Measurements from ENCODE around the gene MARK2.

MARK2 gene

DNA sequence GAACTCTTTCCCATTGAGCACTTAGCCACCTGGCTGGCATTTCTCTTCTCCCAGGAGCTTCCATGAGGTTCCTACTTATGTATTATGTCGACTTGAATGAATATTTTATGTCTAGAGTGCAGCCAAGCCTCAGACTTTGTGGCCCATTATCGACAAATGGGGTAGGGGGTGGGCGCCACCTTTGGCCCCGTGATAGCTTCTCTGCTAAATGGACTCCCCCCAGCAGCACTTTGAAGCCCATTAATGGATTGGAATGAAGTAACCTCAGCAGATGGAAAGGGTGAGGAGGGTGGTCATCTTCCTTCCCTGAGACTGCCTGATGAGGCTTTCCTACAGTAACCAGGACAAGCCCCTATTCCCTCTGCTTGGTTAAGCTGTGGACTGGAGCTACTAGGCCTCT lies 5.9 kb downstream of the MARK2 start:
- Histone ChIP-seq H3K4me3 (ENCODE audit: low read length) (no peak overlapping the region), H3K4me2 (ENCODE audit: low read length) (no peak overlapping the region), H3K27me3 (ENCODE audit: control insufficient read depth, low read length) (no peaks in the 10 kb centered on the region), H3K27ac (ENCODE audit: low read depth, low read length) (no peak overlapping the region), H3F3A (ENCODE audit: control insufficient read depth, insufficient read depth) (no peaks in the 10 kb centered on the region), H3K9me2 (replicated peaks; ENCODE audit: control insufficient read depth, low read length) (no peaks in the 10 kb centered on the region), H3K79me2 (ENCODE audit: control insufficient read depth, low read length) (peaks cover 96% of the 10 kb centered on the region), H3K9me3 (ENCODE audit: control insufficient read depth, insufficient read depth, low read length) (no peaks in the 10 kb centered on the region), H4K20me1 (ENCODE audit: control insufficient read depth, insufficient read depth, low read depth, low read length) (peaks cover 32% of the 10 kb centered on the region), H3K4me1 (ENCODE audit: control insufficient read depth, low read length) (peaks cover 20% of the 10 kb centered on the region), H3K36me3 (ENCODE audit: control insufficient read depth, low read length) (peaks cover 66% of the 10 kb centered on the region)
- TF ChIP-seq, protein P1, sequence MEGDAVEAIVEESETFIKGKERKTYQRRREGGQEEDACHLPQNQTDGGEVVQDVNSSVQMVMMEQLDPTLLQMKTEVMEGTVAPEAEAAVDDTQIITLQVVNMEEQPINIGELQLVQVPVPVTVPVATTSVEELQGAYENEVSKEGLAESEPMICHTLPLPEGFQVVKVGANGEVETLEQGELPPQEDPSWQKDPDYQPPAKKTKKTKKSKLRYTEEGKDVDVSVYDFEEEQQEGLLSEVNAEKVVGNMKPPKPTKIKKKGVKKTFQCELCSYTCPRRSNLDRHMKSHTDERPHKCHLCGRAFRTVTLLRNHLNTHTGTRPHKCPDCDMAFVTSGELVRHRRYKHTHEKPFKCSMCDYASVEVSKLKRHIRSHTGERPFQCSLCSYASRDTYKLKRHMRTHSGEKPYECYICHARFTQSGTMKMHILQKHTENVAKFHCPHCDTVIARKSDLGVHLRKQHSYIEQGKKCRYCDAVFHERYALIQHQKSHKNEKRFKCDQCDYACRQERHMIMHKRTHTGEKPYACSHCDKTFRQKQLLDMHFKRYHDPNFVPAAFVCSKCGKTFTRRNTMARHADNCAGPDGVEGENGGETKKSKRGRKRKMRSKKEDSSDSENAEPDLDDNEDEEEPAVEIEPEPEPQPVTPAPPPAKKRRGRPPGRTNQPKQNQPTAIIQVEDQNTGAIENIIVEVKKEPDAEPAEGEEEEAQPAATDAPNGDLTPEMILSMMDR (IDR thresholded peaks at IDR 0.05; ENCODE audit: low read depth, low read length, poor library complexity, severe bottlenecking): no peak
- no peak for TF ChIP-seq EZH2phosphoT487 (IDR thresholded peaks at IDR 0.05; ENCODE audit: borderline replicate concordance, low read length)

DNA sequence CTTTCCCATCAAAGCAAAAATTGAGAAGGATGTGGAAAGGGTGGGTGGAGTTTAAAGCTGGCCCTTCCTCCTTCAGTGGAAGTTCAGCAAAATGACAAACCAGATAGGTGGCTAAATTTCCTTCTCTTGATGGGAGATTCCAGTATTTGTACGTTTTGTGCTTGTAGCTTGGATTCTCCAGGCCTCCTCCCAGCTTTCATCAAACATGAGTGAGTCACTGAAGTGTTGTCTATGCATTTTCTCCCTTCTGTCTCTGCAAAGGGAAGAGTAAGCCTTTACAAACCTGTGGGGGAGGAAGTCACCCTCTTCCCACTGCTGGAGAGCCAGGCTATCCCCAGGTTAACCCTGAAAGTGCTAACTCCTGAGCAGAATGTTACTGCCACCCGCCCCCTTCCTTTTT lies 6.4 kb downstream of the MARK2 start:
- H3K79me2 ChIP-seq (ENCODE audit: control insufficient read depth, low read length): peaks cover 94% of the 10 kb centered on the region
- H4K20me1 ChIP-seq (ENCODE audit: control insufficient read depth, insufficient read depth, low read depth, low read length): peaks cover 27% of the 10 kb centered on the region
- TF ChIP-seq, protein P1 (IDR thresholded peaks at IDR 0.05; ENCODE audit: low read depth, low read length, poor library complexity, severe bottlenecking): no peak
- TF ChIP-seq EZH2phosphoT487 (IDR thresholded peaks at IDR 0.05; ENCODE audit: borderline replicate concordance, low read length): no peak
- no peak overlapping the region for H3K4me2 ChIP-seq (ENCODE audit: low read length)
- peaks cover 62% of the 10 kb centered on the region for H3K36me3 ChIP-seq (ENCODE audit: control insufficient read depth, low read length)
- no peaks in the 10 kb centered on the region for H3F3A ChIP-seq (ENCODE audit: control insufficient read depth, insufficient read depth)
- no peaks in the 10 kb centered on the region for H3K27me3 ChIP-seq (ENCODE audit: control insufficient read depth, low read length)
- no peak overlapping the region for H3K27ac ChIP-seq (ENCODE audit: low read depth, low read length)
- H3K9me2 ChIP-seq (replicated peaks; ENCODE audit: control insufficient read depth, low read length): no peaks in the 10 kb centered on the region
- no peak overlapping the region for H3K4me3 ChIP-seq (ENCODE audit: low read length)
- no peaks in the 10 kb centered on the region for H3K9me3 ChIP-seq (ENCODE audit: control insufficient read depth, insufficient read depth, low read length)
- H3K4me1 ChIP-seq (ENCODE audit: control insufficient read depth, low read length): peaks cover 16% of the 10 kb centered on the region

DNA sequence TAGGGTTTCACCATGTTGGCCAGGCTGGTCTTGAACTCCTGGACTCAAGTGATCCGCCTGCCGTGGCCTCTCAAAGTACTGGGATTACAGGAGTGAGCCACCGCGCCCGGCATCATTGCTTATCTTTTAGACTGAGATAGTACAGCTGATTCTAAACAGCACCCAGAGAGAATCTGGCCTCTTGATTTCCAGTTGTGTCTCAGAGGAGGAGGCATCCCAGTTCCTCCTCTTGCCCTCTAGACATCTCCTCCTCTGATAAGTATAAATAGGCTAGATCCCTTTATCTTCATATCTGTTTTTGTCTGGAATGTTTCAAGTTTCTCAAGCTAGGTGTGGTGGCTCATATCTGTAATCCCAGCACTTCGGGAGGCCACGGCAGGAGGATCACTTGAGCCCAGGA lies 7.0 kb downstream of the MARK2 start:
- Histone ChIP-seq H3K79me2 (ENCODE audit: control insufficient read depth, low read length) (peaks cover 94% of the 10 kb centered on the region), H3K4me1 (ENCODE audit: control insufficient read depth, low read length) (peaks cover 14% of the 10 kb centered on the region), H3K9me3 (ENCODE audit: control insufficient read depth, insufficient read depth, low read length) (no peaks in the 10 kb centered on the region), H3K9me2 (replicated peaks; ENCODE audit: control insufficient read depth, low read length) (no peaks in the 10 kb centered on the region), H4K20me1 (ENCODE audit: control insufficient read depth, insufficient read depth, low read depth, low read length) (peaks cover 24% of the 10 kb centered on the region), H3K27me3 (ENCODE audit: control insufficient read depth, low read length) (no peaks in the 10 kb centered on the region), H3K4me3 (ENCODE audit: low read length) (no peak overlapping the region), H3K4me2 (ENCODE audit: low read length) (no peak overlapping the region), H3K36me3 (ENCODE audit: control insufficient read depth, low read length) (peaks cover 62% of the 10 kb centered on the region), H3F3A (ENCODE audit: control insufficient read depth, insufficient read depth) (no peaks in the 10 kb centered on the region), H3K27ac (ENCODE audit: low read depth, low read length) (no peak overlapping the region)
- no peak for TF ChIP-seq EZH2phosphoT487 (IDR thresholded peaks at IDR 0.05; ENCODE audit: borderline replicate concordance, low read length)
- TF ChIP-seq, protein P1 (IDR thresholded peaks at IDR 0.05; ENCODE audit: low read depth, low read length, poor library complexity, severe bottlenecking): no peak

DNA sequence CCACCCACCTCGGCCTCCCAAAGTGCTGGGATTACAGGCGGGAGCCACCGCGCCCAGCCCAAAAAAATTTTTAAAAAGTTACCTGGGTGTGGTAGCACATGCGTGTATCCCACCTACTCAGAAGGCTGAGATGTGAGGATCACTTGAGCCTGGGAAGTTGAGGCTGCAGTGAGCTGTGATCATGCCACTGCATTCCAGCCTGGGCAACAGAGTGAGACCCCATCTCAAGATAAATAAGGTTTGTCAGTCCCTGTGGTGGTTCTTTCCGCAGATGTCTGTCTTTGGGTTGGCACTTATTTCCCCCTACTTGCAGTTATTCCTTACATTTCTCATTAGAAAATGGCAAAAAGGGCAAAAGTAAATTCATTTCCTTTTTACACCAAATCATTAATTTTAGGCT lies 8.0 kb downstream of the MARK2 start:
- Histone ChIP-seq H3K9me3 (ENCODE audit: control insufficient read depth, insufficient read depth, low read length) (no peaks in the 10 kb centered on the region), H3K4me3 (ENCODE audit: low read length) (no peak overlapping the region), H3K79me2 (ENCODE audit: control insufficient read depth, low read length) (peaks cover 94% of the 10 kb centered on the region), H3K9me2 (replicated peaks; ENCODE audit: control insufficient read depth, low read length) (no peaks in the 10 kb centered on the region), H3K36me3 (ENCODE audit: control insufficient read depth, low read length) (peaks cover 60% of the 10 kb centered on the region), H4K20me1 (ENCODE audit: control insufficient read depth, insufficient read depth, low read depth, low read length) (peaks cover 23% of the 10 kb centered on the region), H3K4me2 (ENCODE audit: low read length) (no peak overlapping the region), H3F3A (ENCODE audit: control insufficient read depth, insufficient read depth) (no peaks in the 10 kb centered on the region), H3K27me3 (ENCODE audit: control insufficient read depth, low read length) (no peaks in the 10 kb centered on the region), H3K4me1 (ENCODE audit: control insufficient read depth, low read length) (peaks cover 7% of the 10 kb centered on the region), H3K27ac (ENCODE audit: low read depth, low read length) (no peak overlapping the region)
- TF ChIP-seq EZH2phosphoT487 (IDR thresholded peaks at IDR 0.05; ENCODE audit: borderline replicate concordance, low read length): no peak
- TF ChIP-seq, protein P1 (IDR thresholded peaks at IDR 0.05; ENCODE audit: low read depth, low read length, poor library complexity, severe bottlenecking): no peak

Measured in DOHH2 (cell line).